HG03457 (cell line): ENCODE measurements around the gene HTRA3.
"Not testable (repeated sequence)": the region's sequence is repeated elsewhere in the genome, so short reads cannot be mapped to it uniquely, and the experiment has no call there.

ENCODE experiments used
- ATAC-seq: cut with Tn5 transposase; IDR thresholded peaks from one replicate; pipeline ENCODE4 v1.9.1; 2021; ENCODE audit warnings: moderate number of reproducible peaks; ENCODE audit not compliant: unreplicated experiment

The HTRA3 gene

GRCh38 chr4:8338351-8338961, 68.9 kb downstream of the HTRA3 start:
- no peak for ATAC-seq

GRCh38 chr4:8340781-8341241, 71.3 kb downstream of the HTRA3 start:
- ATAC-seq, result no peak

- not testable (repeated sequence) for ATAC-seq
Observed at GRCh38 chr4:8341281-8341680, 71.7 kb downstream of the HTRA3 start.

- no peak for ATAC-seq
Observed at GRCh38 chr4:8341691-8342090, 72.1 kb downstream of the HTRA3 start.

- ATAC-seq, result no peak
Observed at GRCh38 chr4:8342651-8343261, 73.2 kb downstream of the HTRA3 start.

- no peak for ATAC-seq
Observed at GRCh38 chr4:8343262-8343966, 73.9 kb downstream of the HTRA3 start.

- ATAC-seq, result no peak
Observed at GRCh38 chr4:8343967-8344331, 74.4 kb downstream of the HTRA3 start.

GRCh38 chr4:8344377-8344776, 74.8 kb downstream of the HTRA3 start:
- ATAC-seq, result no peak

GRCh38 chr4:8345053-8345945, 75.7 kb downstream of the HTRA3 start:
- no peak for ATAC-seq

- no peak for ATAC-seq
Observed at GRCh38 chr4:8345946-8346814, 76.6 kb downstream of the HTRA3 start.

GRCh38 chr4:8346838-8347605, 77.5 kb downstream of the HTRA3 start:
- no peak for ATAC-seq

- ATAC-seq, result no peak
Observed at GRCh38 chr4:8347660-8348059, 78.1 kb downstream of the HTRA3 start.

- no peak for ATAC-seq
Observed at GRCh38 chr4:8348071-8348470, 78.5 kb downstream of the HTRA3 start.

GRCh38 chr4:8349236-8349635, 79.7 kb downstream of the HTRA3 start:
- not testable (repeated sequence) for ATAC-seq

GRCh38 chr4:8349664-8350236, 80.2 kb downstream of the HTRA3 start:
- ATAC-seq, result no peak

- ATAC-seq, result no peak
Observed at GRCh38 chr4:8350352-8350751, 80.8 kb downstream of the HTRA3 start.

GRCh38 chr4:8350841-8351461, 81.4 kb downstream of the HTRA3 start:
- no peak for ATAC-seq

GRCh38 chr4:8351931-8352367, 82.4 kb downstream of the HTRA3 start:
- no peak for ATAC-seq
